GM21529 (cell line): ENCODE results near the gene LST1.
A peak's percentile ranks its signal among the peaks of the same experiment; 100 is the strongest.
"Not testable (repeated sequence)": the region's sequence is repeated elsewhere in the genome, so short reads cannot be mapped to it uniquely, and the experiment has no call there.

Source experiments
- ATAC-seq: cut with Tn5 transposase; IDR thresholded peaks from one replicate; pipeline ENCODE4 v1.9.1; 2021; ENCODE audit not compliant: unreplicated experiment

Gene LST1

GRCh38 chr6:31586008-31586407, at the start of gene LST1:
Gene LST1 (plus strand): TSS chr6:31586277. CDS start chr6:31587300, 1,023 bp downstream.
- ATAC-seq: no peak

- ATAC-seq: no peak
Observed at GRCh38 chr6:31538805-31539400, 47.2 kb upstream of the LST1 start.

GRCh38 chr6:31540640-31541039, 45.4 kb upstream of the LST1 start:
- no peak for ATAC-seq

- ATAC-seq: no peak
Observed at GRCh38 chr6:31541059-31541657, 44.9 kb upstream of the LST1 start.

DNA sequence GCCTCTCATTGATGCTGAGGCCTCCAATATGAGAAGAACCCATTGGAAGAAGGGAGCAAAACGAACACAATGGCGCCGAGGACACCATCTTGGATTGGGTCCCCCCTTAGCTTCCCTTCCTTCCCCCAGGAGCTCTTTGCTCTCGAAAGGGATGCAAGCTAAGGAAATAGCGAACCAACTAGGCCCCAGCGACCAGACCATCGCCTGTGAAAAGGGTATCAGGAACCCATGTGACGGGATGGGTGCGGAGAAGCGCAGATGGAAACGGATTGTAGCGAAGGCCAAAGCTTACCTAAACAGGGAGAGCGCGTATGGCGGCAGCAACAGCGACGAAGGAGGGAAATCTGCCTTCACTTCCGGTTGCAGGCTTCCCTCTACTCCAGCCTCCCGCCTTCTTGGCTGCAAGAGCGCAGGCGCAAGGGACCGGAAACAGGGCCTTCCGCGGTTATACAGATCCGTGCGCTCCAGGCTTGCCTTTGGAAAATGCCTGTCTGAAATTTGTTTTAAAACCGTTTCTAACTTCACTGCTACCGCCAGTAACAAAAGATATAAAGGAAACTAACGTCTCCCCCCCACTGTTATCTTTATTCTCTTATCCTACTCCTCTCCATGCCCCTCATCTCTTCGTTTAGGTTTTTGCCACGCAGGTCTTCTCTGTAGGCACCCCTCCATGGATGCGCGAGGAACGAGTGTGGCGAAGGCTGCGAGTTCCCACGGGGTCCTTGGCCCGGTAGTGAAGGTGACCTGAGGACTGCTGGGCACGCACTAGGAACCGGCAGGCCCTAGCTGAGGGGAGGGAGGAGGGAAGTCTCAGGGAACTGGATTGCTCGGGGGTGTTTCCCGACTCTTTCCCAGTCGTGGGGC, 44.2 kb upstream of the LST1 start, which contains the start of gene DDX39B:
Gene DDX39B (minus strand): TSS at position 346 of the 864 bp plus-strand sequence. CDS start 1,471 bp downstream, outside the sequence.
- ATAC-seq: peak; percentile 59

DNA sequence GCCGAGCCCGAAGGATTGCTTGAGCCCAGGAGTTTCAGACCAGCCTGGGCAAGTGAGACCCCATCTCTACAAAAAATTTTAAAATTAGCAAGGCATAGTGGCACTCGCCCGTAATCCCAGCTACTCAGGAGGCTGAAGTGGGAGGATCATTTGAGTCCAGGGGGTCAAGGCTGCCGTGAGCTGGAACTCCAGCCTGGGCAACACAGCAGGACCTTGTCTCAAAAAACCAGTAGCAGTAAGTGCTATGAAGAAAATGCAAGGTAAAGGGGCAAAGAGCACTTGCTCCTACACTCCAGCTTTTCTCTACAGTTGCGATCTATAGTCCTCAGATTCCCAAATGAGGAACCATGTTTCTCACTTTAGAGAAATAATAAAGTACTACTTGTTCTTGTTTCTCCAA, 42.4 kb upstream of the LST1 start:
- ATAC-seq: no peak

- no peak for ATAC-seq
Observed at GRCh38 chr6:31544676-31545075, 41.4 kb upstream of the LST1 start.

- no peak for ATAC-seq
Observed at GRCh38 chr6:31545291-31545690, 40.8 kb upstream of the LST1 start.

- ATAC-seq: peak; percentile 47
Observed at GRCh38 chr6:31546339-31546957, 39.6 kb upstream of the LST1 start, which contains the start of gene ATP6V1G2. Gene ATP6V1G2 (minus strand): TSS chr6:31546608. CDS start chr6:31546559, 49 bp downstream.

- peak; percentile 72 for ATAC-seq
Observed at GRCh38 chr6:31546958-31547726, 38.9 kb upstream of the LST1 start, which contains the start of gene NFKBIL1. Gene NFKBIL1 (plus strand): TSS chr6:31547608. CDS start chr6:31547695, 87 bp downstream.

DNA sequence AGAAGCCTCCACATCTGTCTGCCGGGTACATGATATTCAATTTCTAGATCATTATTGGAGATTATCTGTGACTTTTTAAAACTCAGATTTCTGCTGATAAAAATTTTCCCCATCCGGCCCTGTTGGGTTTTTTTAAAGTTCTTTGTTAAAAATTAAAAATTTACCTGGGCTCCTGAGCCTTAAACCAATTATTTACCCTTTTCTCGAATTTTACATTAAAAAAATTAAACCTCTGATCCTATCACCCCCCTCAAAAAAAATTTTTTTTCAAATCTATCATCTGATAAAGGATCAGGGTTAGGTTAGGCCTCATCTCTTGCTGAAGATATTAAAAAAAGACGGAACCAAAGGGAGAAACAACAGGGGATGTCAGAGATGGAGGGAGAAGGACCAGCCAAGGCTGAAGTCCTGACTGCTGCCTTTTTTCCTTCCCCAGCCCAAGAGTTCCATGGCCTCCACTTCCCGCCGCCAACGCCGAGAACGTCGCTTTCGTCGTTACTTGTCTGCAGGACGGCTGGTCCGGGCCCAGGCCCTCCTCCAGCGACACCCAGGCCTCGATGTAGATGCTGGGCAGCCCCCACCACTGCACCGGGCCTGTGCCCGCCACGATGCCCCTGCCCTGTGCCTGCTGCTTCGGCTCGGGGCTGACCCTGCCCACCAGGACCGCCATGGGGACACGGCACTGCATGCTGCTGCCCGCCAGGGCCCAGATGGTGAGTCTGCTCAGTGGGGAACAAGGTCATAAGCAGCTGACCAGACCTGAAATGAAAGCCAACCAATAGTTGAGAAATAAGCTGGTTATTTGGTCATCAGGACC, 38.1 kb upstream of the LST1 start:
- no peak for ATAC-seq

DNA sequence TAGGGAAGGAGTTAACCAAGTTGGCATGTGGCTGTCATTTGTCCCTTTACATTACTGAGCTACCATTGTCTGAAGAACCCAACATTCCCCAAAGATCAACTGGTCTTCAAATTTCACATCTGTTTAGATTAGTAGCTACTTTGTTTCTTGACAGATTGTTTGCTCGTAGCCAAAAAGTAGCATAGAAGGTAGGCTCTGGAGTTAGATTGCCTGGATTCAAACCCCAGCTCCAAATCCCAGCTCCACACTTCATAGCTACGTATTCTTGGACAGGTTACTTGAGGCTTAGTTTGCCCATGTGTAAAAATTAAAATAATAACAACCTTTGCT, 37.6 kb upstream of the LST1 start:
- no peak for ATAC-seq

DNA sequence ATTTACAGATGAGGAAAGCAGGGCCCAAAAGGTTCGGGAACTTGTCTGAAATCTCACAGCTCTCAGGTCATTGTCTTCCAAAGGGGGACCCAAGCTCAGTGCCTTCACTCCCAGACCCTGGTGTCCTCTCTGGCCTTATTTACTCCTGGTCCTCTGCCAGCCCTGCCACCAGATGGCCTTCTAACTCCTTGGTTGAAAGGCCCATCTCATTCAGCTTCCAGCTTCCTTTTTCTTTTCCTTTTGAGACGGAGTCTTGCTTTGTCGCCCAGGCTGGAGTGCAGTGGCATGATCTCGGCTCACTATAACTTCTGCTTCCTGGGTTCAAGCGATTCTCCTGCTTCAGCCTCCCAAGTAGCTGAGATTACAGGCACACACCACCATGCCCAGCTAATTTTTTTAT, 34.7 kb upstream of the LST1 start:
- ATAC-seq: not testable (repeated sequence)

DNA sequence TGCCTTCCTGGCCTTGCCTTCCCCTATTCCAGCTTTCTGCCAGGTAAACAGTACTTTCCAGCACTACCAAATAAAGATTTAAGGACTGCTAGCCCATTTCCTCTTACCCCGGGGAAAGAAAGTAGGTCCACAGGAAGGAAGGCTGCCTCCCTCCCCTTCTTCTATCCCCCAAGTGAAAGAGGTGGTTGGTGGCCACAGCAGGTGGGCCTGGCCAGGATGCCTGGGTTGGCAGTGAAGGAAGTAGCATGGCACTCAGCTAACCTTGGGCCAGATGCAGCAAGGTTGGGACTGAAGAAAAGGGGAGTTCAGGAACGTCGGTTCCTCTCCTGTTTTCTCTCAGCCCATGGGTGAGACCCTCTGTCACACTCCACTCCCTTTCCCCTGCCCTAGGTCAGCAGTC, 29.8 kb upstream of the LST1 start:
- ATAC-seq: no peak

GRCh38 chr6:31557443-31558317, 28.4 kb upstream of the LST1 start:
- no peak for ATAC-seq

DNA sequence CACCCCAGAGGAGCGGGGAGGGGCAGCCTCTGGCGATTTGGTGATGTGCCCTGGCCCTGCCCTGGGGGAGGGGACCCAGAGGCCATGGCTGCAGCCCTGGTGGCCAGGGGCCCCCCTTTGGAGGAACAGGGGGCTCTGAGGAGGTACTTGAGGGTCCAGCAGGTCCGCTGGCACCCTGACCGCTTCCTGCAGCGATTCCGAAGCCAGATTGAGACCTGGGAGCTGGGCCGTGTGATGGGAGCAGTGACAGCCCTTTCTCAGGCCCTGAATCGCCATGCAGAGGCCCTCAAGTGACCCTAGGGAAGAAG, 27.8 kb upstream of the LST1 start:
- no peak for ATAC-seq

GRCh38 chr6:31558631-31559500, 27.2 kb upstream of the LST1 start:
- no peak for ATAC-seq

DNA sequence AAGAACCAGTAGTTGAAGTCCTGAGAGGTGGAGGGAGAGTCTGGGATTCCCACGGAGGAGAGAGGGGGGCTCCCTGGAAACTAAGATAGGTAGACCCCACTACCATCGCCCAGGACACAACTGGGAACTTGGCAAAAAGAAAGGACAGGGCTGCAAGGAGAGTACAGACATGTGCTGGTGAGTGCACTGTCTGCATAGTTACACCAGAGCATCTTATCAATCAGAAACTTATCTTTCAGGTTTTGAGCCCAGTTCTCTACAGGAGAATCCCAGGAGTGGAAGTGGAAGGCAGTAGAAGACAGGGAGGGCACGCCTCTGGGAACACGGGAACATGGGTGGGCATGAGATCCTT, 26.5 kb upstream of the LST1 start:
- peak; percentile 2 for ATAC-seq
